RWPE2 (cell line): ENCODE measurements around the gene BBC3.

Experiments used
- ATAC-seq: fragments of 200-7000 bp; cut with Tn5 transposase; 3 replicates; pipeline ENCODE4 v1.9.1; 2021; ENCODE audit warnings: low read depth
- DNase-seq: peaks from one replicate; pipeline ENCODE4 v3.0.0-alpha.2; 2020; ENCODE audit warnings: low spot score
- H3K27ac ChIP-seq: fragments of 450-650 bp; 2 replicates; pipeline ENCODE4 v1.5.1; 2017; ENCODE audit warnings: mild to moderate bottlenecking; ENCODE audit not compliant: poor library complexity, severe bottlenecking
- H3K27me3 ChIP-seq: fragments of 250-450 bp; sonication (Bioruptor Pico); 2 replicates; pipeline ENCODE4 v1.5.1; 2021; ENCODE audit warnings: mild to moderate bottlenecking, moderate library complexity; ENCODE audit not compliant: insufficient read depth, poor library complexity, severe bottlenecking
- H3K36me3 ChIP-seq: fragments of 250-450 bp; sonication (Bioruptor Pico); 2 replicates; pipeline ENCODE4 v1.5.1; 2020; ENCODE audit warnings: low read depth, mild to moderate bottlenecking, moderate library complexity
- H3K4me1 ChIP-seq: fragments of 250-450 bp; sonication (Bioruptor Pico); 2 replicates; pipeline ENCODE4 v1.5.1; 2021; ENCODE audit warnings: mild to moderate bottlenecking, moderate library complexity; ENCODE audit not compliant: insufficient read depth, poor library complexity, severe bottlenecking
- H3K4me3 ChIP-seq: fragments of 250-450 bp; sonication (Bioruptor Pico); 2 replicates; pipeline ENCODE4 v1.5.1; 2021; ENCODE audit warnings: mild to moderate bottlenecking, moderate library complexity; ENCODE audit not compliant: severe bottlenecking
- H3K9me3 ChIP-seq: fragments of 250-450 bp; sonication (Bioruptor Pico); 2 replicates; pipeline ENCODE4 v1.5.1; 2021; ENCODE audit warnings: mild to moderate bottlenecking, moderate library complexity; ENCODE audit not compliant: severe bottlenecking
- TF ChIP-seq, protein P1 (sequence below): fragments of 450-650 bp; IDR thresholded peaks from one replicate; pipeline ENCODE4 v1.5.1; 2017; ENCODE audit warnings: mild to moderate bottlenecking, moderate library complexity; ENCODE audit not compliant: poor library complexity, severe bottlenecking

The BBC3 gene

DNA sequence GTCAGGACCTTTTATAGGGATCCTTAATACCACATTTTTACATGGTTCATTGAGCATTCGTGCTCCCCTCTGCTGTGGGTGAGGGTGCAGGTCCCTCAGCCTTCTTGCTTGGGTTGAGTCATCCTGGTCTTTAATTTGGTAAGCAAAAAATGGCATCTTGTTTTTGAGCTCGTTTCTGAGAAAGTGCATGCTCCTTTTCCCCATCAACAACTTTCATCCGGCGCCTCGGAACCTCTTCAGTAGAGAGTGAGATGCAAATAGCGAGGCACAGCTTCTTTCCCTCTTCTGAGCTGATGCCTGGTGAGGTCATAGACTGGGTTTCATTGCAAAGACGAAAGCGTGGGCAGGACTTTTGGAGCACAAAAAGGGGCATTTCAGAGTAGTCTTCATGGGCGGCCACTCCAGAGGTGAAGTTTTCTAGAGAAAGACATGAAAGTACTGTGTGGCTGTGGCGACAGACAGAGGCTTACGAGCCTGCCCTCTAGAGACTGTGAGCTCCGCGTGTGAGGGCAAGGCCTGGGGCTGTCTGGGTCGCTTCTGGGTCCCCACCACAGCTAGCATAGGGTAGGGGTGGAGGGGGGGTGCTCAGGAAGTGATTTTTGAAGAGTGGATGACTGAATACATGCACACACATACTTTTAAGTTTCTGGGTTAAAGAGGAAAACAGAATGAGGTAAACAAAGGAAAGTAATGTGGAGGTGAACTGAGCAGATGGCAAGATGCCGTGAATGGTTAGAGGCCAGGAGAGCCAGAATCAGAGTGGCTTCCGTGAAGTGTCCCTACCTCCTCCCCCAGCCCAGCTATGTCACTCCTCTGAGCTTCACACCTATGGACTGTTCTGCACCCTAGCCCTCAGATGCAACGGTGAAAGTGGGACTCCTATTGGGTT lies 44.3 kb downstream of the BBC3 start:
- TF ChIP-seq, protein P1, sequence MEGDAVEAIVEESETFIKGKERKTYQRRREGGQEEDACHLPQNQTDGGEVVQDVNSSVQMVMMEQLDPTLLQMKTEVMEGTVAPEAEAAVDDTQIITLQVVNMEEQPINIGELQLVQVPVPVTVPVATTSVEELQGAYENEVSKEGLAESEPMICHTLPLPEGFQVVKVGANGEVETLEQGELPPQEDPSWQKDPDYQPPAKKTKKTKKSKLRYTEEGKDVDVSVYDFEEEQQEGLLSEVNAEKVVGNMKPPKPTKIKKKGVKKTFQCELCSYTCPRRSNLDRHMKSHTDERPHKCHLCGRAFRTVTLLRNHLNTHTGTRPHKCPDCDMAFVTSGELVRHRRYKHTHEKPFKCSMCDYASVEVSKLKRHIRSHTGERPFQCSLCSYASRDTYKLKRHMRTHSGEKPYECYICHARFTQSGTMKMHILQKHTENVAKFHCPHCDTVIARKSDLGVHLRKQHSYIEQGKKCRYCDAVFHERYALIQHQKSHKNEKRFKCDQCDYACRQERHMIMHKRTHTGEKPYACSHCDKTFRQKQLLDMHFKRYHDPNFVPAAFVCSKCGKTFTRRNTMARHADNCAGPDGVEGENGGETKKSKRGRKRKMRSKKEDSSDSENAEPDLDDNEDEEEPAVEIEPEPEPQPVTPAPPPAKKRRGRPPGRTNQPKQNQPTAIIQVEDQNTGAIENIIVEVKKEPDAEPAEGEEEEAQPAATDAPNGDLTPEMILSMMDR = no peak
- Histone ChIP-seq H3K4me1 (no peaks in the 10 kb centered on the region), H3K9me3 (no peaks in the 10 kb centered on the region), H3K36me3 (peaks cover 54% of the 10 kb centered on the region), H3K27ac (no peak overlapping the region), H3K4me3 (no peak overlapping the region), H3K27me3 (no peaks in the 10 kb centered on the region)
- ATAC-seq = no peak
- DNase-seq = no peak

DNA sequence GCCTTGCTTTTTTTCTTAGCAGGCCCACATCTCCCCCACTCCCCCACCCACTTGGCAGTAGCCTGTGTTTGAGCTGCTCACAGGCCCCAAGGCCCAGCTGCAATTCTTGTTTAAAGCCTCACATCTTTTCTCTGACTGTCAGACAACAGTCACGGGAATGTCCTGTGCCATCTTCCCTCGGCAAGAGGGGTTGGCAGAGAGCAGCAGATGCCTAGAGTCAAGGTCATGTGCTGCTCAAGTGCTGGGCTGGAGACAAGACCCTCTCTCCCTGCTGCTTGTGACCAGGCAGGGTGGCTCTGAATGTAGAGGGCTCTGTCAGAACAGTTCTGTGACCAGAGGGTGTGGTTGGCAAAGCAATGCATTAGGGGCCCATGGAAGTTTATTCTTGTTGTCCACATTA lies 47.4 kb downstream of the BBC3 start:
- Histone ChIP-seq H3K9me3 (no peaks in the 10 kb centered on the region), H3K27me3 (no peaks in the 10 kb centered on the region), H3K4me3 (no peak overlapping the region), H3K27ac (no peak overlapping the region), H3K4me1 (no peaks in the 10 kb centered on the region), H3K36me3 (peaks cover 53% of the 10 kb centered on the region)
- no peak for ATAC-seq
- DNase-seq = no peak
- TF ChIP-seq, protein P1 = no peak

- no peak for ATAC-seq
- H3K27me3 ChIP-seq = no peaks in the 10 kb centered on the region
- TF ChIP-seq, protein P1 = no peak
- H3K9me3 ChIP-seq = no peaks in the 10 kb centered on the region
- peaks cover 10% of the 10 kb centered on the region for H3K4me1 ChIP-seq
- H3K27ac ChIP-seq = no peak overlapping the region
- no peak for DNase-seq
- H3K36me3 ChIP-seq = peaks cover 73% of the 10 kb centered on the region
- H3K4me3 ChIP-seq = no peak overlapping the region
These were observed 51.2 kb downstream of the BBC3 start for GRCh38 chr19:47179653-47180310.

DNA sequence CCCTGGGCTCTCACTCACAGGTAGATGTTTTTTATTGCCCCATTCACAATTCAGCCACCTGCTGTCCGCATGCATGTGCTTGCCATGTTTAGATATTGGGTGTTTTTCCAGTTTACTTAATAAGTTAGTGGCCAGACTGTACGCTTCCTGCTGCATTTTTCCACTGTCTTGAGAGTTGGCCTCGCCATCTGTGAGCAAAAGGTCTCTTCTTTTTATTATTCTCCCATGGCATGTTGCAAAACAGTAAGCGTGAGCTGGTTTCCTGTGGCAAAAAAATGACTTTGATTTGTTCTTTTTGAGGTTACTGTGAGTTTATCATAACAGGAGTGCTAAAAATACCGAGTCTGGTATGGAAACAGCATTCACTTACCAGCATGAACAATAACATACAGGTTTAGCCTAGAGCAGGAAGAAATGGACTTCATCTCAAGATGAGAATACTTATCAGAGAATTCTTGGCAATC lies 54.3 kb downstream of the BBC3 start:
- Histone ChIP-seq H3K4me3 (no peak overlapping the region), H3K4me1 (peaks cover 10% of the 10 kb centered on the region), H3K27ac (peak overlapping the region; percentile 35), H3K36me3 (peaks cover 72% of the 10 kb centered on the region), H3K27me3 (no peaks in the 10 kb centered on the region), H3K9me3 (no peaks in the 10 kb centered on the region)
- DNase-seq (no peak), ATAC-seq (peak; percentile 29; the same call in 1 of the 3 replicates)
- TF ChIP-seq, protein P1 = no peak
